ENCODE measurements around the gene STK31.
"Not testable (repeated sequence)": the region's sequence is repeated elsewhere in the genome, so short reads cannot be mapped to it uniquely, and the experiment has no call there.

Gene STK31

GRCh38 chr7:23804707-23805106 is 94.7 kb downstream of the STK31 start:
- DNase-seq = no peak

- DNase-seq = no peak
Measured at GRCh38 chr7:23808421-23808820, 98.4 kb downstream of the STK31 start.

GRCh38 chr7:23810099-23810498 is 100.1 kb downstream of the STK31 start:
- DNase-seq = no peak

- DNase-seq = no peak
Measured at GRCh38 chr7:23811540-23811939, 101.5 kb downstream of the STK31 start.

GRCh38 chr7:23828125-23828524 is 118.1 kb downstream of the STK31 start:
- DNase-seq = not testable (repeated sequence)

GRCh38 chr7:23832733-23833132 is 122.7 kb downstream of the STK31 start:
- not testable (repeated sequence) for DNase-seq

- DNase-seq = no peak
Measured at GRCh38 chr7:23833405-23833804, 123.4 kb downstream of the STK31 start.

GRCh38 chr7:23844837-23845236 is 134.8 kb downstream of the STK31 start:
- peak; percentile 66 to 74 for DNase-seq

- DNase-seq = no peak
Measured at GRCh38 chr7:23852135-23852534, 142.1 kb downstream of the STK31 start.

GRCh38 chr7:23852988-23853387 is 143.0 kb downstream of the STK31 start:
- DNase-seq = no peak

- DNase-seq = peak; percentile 31 to 60
Measured at GRCh38 chr7:23863209-23863787, 153.3 kb downstream of the STK31 start.

GRCh38 chr7:23864973-23865372 is 155.0 kb downstream of the STK31 start:
- DNase-seq = no peak

GRCh38 chr7:23873306-23873705 is 163.3 kb downstream of the STK31 start:
- no peak for DNase-seq

GRCh38 chr7:23876526-23876925 is 166.5 kb downstream of the STK31 start:
- not testable (repeated sequence) for DNase-seq

Data from SHP77 (cell line).